NK-92 (cell line): ENCODE data around the gene TMPRSS13.
"Not testable (repeated sequence)": the region's sequence is repeated elsewhere in the genome, so short reads cannot be mapped to it uniquely, and the experiment has no call there.

Source experiments
- DNase-seq: peaks from one replicate; lab custom pipeline; 2025; ENCODE audit not compliant: unreplicated experiment; lab: John Stamatoyannopoulos, UW

Gene TMPRSS13

DNA sequence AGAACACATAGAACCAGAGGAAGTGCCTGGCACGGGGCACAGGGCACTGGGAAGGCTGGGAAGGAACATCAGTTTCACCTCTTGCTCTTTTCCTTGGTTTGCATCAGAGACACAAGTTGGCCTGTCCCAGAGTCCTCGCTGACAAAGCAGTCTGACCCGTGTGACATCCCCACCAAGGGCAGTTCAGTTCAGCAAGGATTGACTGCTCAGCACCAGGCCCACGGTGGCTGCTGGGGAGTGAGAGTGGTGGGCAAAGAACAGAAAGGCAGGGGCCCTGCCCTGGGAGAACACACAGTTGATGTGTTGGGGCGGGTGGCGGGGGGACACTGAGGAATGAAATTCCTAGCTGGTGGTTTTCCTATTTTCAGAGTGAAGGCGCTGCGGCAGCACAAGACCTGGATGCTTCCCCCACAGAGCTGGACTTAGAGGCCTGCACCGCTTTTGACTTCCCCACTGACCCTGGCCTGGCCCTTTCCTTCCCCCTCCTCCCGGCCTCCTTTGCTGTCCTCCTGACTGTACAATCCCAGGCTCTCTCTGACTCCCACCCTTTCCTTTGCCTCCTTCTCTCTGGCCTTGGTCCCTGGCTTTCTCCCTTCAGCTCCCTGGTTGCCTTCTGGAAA lies 2.2 kb upstream of the TMPRSS13 start:
- DNase-seq: no peak

DNA sequence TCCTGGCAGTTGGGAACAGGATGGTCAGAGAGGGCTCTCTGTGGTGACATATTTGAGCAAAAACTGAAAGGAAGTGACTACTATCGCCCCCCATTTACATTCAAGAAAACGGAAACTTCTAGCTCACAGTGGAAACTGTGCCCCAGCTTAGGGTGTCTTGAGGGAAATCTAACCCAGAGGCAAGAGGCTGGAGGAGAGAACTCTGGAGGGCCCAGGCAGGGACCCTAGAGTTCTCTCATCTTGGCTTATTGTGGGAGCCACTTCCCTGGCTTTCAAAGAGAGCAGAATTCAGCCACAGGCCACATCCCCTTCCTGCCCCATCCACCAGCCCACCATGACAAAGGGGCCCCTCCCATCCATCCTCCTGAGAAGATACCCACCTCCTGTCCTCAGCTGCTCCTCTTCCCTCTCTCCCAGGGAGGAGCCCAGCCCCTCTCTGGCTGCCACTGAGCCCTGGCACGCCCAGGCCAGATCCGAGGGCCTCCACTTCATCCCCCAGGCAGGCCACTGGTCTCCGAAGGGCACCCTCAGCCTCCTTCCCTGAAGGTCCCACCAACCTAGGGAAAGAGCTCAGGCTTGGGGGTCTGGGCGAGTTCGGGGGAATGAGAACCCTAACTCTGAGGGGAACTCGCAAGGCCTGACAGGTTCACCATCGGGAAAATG lies 1.6 kb upstream of the TMPRSS13 start:
- no peak for DNase-seq

DNA sequence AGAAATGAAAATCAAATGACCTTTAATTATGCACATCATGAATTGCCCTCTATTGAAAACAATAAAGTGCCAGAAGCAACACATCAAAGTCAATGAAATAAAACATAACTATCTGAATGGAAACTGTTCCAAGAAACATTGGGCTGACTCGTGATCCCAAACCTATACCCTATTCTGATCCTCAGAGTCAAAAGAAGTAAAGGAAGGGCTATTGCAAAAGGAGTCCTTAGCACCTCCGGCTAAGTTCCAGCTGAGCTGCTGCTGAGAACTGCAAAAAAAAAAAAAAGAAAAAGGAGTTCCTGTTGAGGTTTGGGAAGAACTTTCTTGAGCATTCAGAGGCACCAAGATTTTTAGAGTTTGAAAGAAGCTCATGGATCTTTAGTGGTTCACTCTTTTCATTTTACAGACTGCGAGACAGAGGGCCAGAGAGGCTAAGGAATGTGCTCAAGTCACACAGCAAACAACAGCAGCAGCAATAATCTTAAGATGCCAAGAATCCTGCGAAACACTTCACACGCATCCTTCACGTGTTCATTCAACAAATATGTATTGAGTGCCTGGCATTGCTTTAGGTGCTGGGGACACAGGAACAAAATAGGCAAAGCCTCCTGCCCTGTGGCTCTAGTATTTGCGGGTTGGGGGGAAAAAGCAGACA lies 841 bp upstream of the TMPRSS13 start:
- DNase-seq: no peak

DNA sequence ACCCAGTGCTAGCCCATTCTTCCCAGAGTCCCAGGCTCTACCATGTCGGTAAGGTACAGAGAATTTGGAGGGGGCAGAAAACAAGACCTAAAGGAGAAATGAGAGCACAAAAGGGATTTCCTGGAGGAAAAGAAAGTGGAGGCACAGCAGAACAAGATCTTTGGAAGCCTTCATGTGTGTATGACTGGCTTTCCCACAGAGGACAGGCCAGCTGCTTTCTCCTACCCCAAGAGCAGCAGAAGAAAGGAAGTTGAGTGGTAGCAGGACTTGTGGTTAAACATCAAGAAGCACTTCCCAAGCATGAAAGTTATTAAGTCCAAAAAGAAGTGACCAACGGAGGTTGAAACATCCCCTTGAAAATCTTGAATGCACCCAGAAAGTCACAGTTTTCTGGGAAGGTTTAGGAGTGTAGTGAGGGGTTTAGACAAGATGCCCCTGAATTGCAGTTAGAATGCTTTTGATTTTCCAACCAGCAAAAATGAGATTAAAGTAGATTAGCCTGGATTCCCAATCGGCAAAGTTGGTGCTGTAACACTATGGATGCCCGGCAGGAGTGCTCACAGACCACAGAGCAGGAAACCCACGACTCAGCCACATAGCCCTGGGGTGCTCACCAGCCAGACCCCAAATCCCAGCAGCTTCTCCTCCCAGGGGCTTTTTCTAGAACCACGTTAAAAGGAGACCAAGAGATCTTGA lies 608 bp downstream of the TMPRSS13 start:
- no peak for DNase-seq

DNA sequence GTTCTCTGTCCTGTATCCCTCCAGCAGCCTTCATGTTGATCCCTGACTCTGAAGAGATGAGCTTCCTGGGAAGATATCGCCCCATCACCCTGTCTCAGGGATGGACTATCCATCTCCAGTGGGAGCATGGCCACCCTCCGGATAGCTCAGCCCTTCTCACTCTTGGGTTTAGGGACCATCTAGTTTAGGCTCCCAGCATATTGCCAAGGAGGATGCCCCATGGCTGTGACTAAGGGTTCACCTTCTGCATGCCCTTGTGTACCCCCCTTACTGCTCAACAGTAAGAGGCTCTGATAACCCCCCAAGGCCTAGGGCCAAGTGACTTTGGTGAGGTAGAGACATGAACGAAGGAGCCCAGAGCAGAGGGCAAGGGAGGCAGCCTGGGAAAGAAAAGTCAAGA lies 1.3 kb downstream of the TMPRSS13 start:
- DNase-seq: no peak

DNA sequence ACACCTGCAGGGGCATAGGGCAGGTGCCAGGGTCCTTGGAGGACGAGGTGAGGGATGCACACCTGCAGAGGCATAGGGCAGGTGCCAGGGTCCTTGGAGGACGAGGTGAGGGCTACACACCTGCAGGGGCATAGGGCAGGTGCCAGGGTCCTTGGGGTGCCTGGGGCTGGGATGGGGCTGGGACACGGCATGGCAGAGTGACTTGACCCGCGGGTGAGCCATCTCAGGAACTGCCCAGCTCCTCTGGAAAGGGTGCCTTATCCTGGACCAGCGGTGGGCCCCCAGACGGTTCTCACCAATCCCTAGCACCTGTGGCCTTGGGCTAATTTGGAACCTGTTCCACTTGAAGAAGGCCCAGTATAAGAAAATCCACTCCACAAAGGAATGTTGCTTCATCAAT lies 3.0 kb downstream of the TMPRSS13 start:
- DNase-seq: not testable (repeated sequence)

DNA sequence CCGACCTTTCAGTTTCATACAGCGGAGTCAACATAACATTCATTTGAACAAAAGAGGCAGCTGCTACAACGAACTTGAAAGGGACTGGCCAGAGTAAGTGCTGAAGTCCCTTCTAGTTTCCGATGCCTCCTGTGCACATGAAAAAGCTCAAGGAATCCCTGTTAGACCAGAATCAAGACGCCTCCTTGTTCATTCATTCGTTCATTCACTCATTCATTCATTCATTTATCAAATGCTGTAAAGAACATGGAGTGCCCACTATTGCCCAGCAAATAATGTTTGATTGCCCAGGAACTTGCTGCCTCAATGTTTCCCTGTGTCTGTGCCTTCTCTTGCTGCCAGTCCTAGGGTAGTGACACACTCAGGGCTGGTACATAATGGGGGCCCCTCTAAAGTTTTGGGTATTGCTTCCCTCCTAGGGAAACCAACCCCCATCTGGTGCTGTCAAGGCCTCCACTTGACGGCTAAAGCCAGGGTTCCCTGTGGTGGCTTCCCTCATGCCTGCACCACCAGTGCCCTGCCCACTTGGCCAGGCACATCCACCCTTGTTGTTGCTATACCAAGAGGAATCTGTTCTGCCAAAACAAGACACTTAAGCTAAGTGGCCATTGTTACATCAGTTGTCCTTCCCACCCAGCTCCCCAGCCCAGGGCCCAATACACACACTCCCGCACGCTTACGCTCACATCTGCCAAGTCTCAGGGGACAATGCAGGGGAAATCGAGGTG lies 3.8 kb downstream of the TMPRSS13 start:
- DNase-seq: no peak

DNA sequence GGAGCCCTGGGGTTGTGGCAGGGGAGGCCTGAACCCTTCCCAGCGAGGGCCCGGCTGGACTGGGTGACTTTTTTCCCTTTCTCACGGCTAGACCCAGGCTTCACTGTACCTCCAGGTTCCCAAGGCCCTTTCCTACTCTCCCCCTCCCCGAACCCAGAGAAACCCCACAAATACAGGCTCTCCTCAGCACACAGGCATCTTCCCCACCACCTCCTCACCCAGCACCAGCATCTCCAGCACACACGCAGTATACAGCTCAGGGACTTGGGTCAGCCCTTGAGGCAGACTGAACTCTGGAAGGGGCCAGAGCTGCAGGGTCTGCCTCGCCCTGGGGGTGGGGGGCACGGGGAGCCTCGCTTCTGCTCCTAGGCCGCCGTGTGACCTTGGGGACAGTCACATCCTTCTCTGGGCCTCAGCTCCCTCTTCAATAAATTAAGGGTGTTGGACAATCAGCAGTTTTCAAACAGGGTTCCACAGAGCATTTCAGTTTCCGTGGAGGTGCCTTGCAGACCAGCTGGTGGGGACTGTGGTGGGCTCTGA lies 4.5 kb downstream of the TMPRSS13 start:
- no peak for DNase-seq

DNA sequence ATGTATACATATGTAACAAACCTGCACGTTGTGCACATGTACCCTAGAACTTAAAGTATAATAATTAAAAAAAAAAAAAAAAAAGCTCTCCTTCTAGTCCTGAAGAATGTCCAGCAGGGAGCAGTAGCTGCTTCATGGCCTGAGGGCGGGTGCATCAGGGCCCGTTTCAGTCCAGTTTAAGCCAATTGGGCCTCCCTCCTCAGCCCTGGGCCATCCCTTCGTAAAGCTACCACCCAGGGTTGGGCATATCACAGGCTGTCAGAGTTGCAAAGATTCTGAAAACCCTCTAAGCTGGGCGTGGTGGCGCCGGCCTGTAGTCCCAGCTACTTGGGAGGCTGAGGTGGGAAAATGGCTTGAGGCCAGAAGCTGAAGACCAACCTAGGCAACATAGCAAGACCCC lies 5.4 kb downstream of the TMPRSS13 start:
- DNase-seq: no peak

DNA sequence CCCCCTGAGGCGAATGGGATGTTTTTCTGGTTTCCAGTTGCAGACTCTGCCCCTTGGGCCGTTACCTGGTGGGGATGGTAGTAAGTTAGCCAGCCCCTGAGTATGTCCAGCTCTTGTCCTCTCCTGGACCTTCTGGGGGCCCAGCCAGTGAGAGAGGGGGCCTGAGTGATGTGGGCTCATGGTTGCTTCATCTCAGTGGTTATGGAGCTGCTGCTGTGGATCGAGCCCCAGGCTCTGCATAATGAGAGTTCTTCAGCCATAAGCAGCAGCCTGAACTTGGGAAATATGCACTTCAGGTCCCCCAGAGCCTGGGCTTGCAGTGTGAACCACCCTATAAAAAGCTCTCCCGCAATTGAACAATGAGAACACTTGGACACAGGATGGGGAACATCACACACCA lies 5.9 kb downstream of the TMPRSS13 start:
- DNase-seq: no peak

DNA sequence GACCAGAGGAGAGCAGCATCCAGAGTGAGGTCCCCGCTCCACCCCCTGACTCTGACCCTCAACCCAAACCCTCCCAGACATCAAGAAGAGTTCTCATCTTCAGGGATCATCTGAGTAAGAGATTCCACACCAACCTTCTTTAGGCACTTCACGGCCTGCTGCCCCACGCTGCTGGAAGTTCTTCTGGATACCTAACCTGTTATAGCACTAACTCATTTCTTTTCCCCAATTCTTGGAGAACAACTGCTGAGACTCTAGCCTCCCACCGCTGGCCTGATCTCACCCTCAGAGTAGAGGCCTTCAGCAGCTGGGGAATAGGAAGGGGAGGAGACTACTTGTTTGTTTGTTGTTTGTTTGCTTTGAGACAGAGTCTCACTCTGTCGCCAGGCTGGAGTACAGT lies 7.3 kb downstream of the TMPRSS13 start:
- DNase-seq: no peak

DNA sequence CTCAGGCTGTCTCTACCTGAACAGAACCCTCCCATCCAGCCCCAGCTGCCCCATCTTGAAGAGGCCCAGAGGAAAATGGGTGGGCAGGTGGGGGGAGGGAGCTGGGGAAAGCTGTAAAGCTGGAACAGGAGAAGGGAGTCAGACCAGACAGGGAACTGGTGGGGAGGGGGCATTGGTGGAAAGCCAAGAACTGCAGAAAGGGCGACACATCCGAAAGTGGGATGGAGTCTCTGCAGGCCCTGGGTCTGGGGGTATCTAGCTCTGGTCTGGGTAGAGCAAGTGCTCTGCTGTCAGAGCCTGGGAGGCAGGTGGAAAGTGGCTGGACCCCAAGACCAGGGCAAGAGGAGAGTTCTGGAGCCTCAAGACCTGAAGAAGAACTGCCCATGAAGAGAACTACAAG lies 7.7 kb downstream of the TMPRSS13 start:
- no peak for DNase-seq

DNA sequence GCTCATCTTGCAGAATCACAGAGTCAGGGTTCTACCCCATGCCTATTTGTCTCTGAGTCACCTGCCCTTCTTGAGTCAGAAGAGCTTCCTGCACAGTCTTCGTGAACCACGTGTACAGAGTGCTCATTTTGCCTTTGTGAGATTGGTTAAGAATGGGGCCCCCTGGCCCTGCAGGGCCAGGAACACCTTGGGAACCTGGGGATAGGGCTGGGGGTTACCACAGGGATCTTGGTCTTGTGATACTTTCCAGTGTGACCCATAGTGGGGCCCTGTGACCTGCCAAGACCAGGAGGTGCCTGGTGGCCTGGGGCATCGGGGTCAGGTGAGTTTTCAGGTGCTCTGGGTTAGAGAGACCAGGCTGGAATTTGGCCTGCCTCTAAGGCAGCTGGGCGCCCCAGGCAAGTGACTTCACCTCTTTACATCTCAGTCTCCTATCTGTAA lies 9.4 kb downstream of the TMPRSS13 start:
- DNase-seq: no peak

DNA sequence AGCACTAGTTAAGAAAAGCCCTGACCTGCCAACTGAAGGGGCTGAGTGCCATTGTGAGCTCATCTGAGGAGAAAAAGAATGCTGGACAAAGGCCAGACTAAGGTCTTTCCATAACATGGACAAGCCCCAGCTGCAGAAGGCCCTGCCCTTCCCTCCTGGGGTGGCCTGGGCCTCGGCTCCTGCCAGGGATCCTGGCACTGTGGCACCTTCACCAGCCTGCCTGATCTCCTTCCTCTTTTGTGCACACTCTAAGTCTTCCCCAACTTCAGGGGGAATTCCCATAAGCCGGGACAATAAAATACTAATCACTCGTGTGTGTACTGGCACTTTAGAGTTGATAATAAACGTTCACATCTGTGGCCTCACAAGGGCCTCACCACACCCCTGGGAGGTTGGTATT lies 9.9 kb downstream of the TMPRSS13 start:
- DNase-seq: no peak

DNA sequence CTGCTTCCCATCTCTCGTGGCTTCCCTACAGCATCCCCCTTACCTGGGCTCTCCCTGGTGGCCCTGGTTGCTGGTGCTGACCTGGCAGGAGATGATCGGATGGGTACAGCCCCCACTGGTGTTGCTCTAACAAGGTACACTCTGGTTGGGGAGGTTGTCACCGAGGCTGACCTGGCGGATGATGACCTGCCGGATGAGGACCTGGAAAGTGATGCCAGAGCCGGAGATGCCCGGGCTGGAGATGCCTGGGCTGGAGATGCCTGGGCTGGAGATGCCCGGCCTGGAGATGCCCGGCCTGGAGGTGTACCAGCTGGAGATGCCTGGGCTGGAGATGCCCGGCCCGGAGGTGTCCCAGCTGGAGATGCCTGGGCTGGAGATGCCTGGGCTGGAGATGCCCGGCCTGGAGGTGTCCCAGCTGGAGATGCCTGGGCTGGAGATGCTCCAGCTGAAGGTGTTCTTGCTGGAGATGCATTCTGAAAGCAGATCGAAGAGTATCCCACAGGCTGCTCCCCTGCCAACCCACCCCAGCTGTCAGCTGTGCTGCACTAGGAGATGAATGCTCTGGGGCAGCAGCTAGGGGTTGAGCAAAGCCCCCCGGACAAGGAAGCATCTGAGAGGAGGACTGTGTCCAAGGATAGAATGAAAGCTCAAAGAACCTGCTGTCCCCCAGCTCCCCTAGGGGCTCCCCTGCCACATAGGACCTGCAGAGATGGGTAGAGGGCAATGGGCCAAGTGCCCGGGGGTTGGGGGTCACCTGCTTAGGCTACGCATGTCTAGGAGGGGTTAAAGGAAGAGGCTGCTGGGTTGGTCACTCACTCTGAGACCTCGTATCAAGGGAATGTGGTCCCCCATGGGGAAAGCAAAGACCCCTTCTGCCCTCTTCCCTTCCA lies 10.6 kb downstream of the TMPRSS13 start:
- no peak for DNase-seq

DNA sequence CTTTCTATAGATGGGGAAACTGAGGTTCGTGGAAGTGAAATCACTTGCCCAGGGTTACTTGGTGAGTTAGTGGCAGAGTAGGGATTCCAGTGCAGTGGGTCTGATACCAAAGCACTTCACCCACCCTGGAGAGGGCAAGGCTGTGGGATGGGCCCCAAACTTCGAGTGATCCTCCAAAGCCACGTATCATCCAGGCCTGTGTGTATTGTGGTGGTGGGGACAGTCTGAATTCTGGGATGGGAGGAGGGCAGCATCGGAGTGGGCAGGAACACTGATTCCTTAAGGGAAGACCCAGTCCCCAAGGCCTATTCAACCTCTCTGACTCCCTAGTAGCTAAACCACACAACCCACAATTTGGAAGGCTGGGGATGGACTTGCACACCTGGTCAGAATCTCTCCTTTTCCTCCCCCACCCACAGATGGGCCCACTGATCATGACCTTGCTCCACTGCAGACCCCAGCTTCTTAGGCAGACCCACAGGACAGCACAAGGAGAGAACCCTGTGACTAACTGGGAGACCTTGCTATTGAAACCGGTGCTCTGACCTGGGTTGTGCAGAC lies 11.5 kb downstream of the TMPRSS13 start:
- DNase-seq: no peak

DNA sequence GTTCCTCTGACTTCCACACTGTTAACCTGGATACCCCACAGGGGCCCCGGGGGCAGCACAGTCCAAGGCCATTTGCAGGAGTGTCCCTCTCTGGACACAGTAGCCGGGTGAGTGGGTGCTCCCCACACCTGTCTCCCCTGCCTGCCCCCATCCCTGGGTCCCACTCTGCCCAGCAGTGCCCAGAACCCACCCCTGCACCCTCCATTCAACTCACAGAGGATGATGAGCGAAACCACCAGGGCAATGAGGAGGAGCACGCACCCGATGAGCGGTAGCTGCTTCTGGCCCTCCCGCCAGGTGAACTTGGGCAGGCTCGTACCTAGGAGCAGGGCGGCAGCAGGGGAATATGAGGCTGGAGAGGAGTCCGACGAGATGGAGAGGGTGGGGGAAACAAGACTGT lies 12.2 kb downstream of the TMPRSS13 start:
- DNase-seq: no peak

DNA sequence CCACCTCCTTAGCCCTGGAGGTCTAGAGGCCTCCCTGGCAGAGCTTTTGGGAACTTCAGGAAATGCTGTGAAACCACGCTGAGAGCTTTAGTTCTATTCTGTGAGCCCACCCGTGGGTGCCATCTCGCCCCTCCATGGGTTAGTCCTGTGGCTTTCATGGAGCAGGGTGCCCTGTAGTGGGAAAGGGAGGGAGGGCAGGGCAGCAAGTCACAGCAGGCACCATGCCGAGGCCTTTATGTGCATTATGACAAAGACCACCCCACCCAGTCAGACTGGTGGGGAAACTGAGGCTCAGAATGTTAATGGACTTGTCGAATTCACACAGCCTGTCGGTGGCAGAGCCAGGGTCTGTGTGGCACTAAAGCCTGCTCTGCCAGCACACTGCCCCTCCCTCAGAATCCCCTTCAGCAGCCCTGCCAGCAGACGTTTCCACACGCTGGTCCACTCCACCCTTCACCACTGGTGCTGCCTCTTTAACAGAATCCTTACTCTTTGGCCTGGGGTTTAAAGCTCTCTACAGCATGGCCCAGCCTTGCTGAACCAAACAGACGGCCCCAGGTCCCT lies 13.4 kb downstream of the TMPRSS13 start:
- no peak for DNase-seq

DNA sequence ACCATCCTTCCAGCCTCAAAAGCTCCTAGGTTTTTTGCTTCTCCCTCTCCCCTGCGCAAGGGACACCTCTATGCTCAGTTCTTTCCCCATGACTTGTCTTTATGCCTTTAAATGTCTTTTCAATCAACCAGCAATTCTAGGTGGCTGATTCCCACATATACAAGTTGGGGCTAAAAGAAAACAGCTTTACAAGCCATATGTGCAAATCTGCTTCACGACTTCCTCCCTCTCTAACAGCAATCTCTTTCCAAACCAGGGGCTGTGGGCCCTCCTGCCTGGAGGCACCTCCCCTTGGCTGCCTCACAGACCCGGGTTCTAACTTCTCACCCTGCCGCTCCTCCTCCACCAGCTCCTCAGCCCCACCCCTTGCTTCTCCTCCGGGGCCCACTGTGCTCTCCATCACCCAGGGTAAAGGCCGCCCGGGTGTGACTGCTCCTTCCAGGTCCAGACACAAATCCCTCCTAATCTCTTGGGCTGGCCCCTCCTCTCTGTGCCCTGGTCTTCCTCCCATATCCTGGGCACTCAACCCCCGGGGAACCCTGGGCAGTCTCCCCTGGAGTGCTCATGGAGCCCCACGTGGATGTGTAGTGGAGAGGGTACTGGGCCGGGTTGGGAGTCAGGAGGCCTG lies 14.1 kb downstream of the TMPRSS13 start:
- no peak for DNase-seq
